Measurements from ENCODE around the gene VASN. TPM values are rescaled to one million over a fixed set of nuclear protein-coding genes. Genes with fewer than 3 reads are reported as not detected.
A peak's percentile ranks its signal among the peaks of the same experiment; 100 is the strongest.

Gene VASN
- polyA plus RNA-seq (2012; ENCODE audit: insufficient read depth, insufficient read length, low read depth), result 147 TPM

GRCh38 chr16:4371357-4372000, at the start of gene VASN:
Gene VASN (plus strand): TSS chr16:4371848. CDS start chr16:4380878, 9,030 bp downstream.
- TF ChIP-seq CTCF (IDR thresholded peaks at IDR 0.05; ENCODE audit: low read depth, low read length), result no peak
- Histone ChIP-seq H3K4me1 (peaks cover 35% of the 10 kb centered on the region), H3K27me3 (no peaks in the 10 kb centered on the region), H3K4me3 (ENCODE audit: low read depth, low read length) (peak within 1 kb of the TSS; percentile 92), H3K36me3 (no peaks in the 10 kb centered on the region), H3K9me3 (no peaks in the 10 kb centered on the region)
- DNase-seq, result peak; percentile 88

- TF ChIP-seq CTCF (IDR thresholded peaks at IDR 0.05; ENCODE audit: low read depth, low read length), result no peak
- Histone ChIP-seq H3K4me3 (ENCODE audit: low read depth, low read length) (no peak overlapping the region), H3K4me1 (peaks cover 32% of the 10 kb centered on the region), H3K9me3 (no peaks in the 10 kb centered on the region), H3K36me3 (no peaks in the 10 kb centered on the region), H3K27me3 (no peaks in the 10 kb centered on the region)
- no peak for DNase-seq
These were observed 49.3 kb upstream of the VASN start for GRCh38 chr16:4322121-4323052.

- no peak for DNase-seq
- Histone ChIP-seq H3K4me3 (ENCODE audit: low read depth, low read length) (no peak overlapping the region), H3K27me3 (no peaks in the 10 kb centered on the region), H3K9me3 (no peaks in the 10 kb centered on the region), H3K4me1 (peaks cover 25% of the 10 kb centered on the region), H3K36me3 (no peaks in the 10 kb centered on the region)
- no peak for TF ChIP-seq CTCF (IDR thresholded peaks at IDR 0.05; ENCODE audit: low read depth, low read length)
These were observed 48.4 kb upstream of the VASN start for GRCh38 chr16:4323071-4323844.

GRCh38 chr16:4323845-4324488, 47.7 kb upstream of the VASN start:
- H3K36me3 ChIP-seq, result no peaks in the 10 kb centered on the region

More at GRCh38 chr16:4323845-4324488, 47.7 kb upstream of the VASN start:
- Histone ChIP-seq H3K4me3 (ENCODE audit: low read depth, low read length) (peak overlapping the region; percentile 19; the same call in 1 of the 2 replicates), H3K4me1 (peaks cover 25% of the 10 kb centered on the region), H3K9me3 (no peaks in the 10 kb centered on the region), H3K27me3 (no peaks in the 10 kb centered on the region)
- DNase-seq, result peak; percentile 78
- no peak for TF ChIP-seq CTCF (IDR thresholded peaks at IDR 0.05; ENCODE audit: low read depth, low read length)

Measured in BE2C (cell line).